ENCODE results near the gene ZNF500. TPM values are rescaled to one million over a fixed set of nuclear protein-coding genes. Genes with fewer than 3 reads are reported as not detected.

The ZNF500 gene
- polyA plus RNA-seq, 1 of the 3 experiments (the other 2 are of a cell fraction): 6.3 TPM

GRCh38 chr16:4733747-4734062 is 33.3 kb downstream of the ZNF500 start (continued):
- no peak for TF ChIP-seq GABPA (IDR thresholded peaks at IDR 0.05; ENCODE audit: low read depth)
- no peak for TF ChIP-seq EP300 (IDR thresholded peaks at IDR 0.05; ENCODE audit: borderline replicate concordance in 1 of 2, low read depth in 1 of 2, low read length in 1 of 2)
- TF ChIP-seq GATA2 (CRISPR knock-in tag; IDR thresholded peaks at IDR 0.05): no peak
- no peak for TF ChIP-seq JUND (IDR thresholded peaks at IDR 0.05)
- TF ChIP-seq RAD21 (IDR thresholded peaks at IDR 0.05; ENCODE audit: low read length): no peak
- TF ChIP-seq EZH2phosphoT487 (IDR thresholded peaks at IDR 0.05; ENCODE audit: borderline replicate concordance, low read depth): no peak
- no peak for TF ChIP-seq TCF12 (IDR thresholded peaks at IDR 0.05)

- Histone ChIP-seq H3K79me2 (ENCODE audit: insufficient read depth) (peaks cover 55% of the 10 kb centered on the region), H3K9me2 (no peaks in the 10 kb centered on the region), H4K20me1 (ENCODE audit: insufficient read depth) (no peaks in the 10 kb centered on the region), H3K9me3 (no peaks in the 10 kb centered on the region), H3K36me3 (replicated peaks in 1 of 2; ENCODE audit: control insufficient read depth in 1 of 2, insufficient read depth in 2 of 2, low read length in 1 of 2) (peaks cover 10 to 25% of the 10 kb centered on the region in 2 experiments), H3F3A (replicated peaks; ENCODE audit: insufficient read depth) (no peaks in the 10 kb centered on the region), H3K9ac (peak overlapping the region; percentile 88), H3K4me1 (ENCODE audit: control insufficient read depth in 1 of 2, insufficient read depth in 2 of 2, low read depth in 1 of 2, low read length in 1 of 2) (peaks cover 0 to 6% of the 10 kb centered on the region in 2 experiments; a peak in 1 of 4 replicates), H3K4me2 (peak overlapping the region; percentile 93), H3K27ac (ENCODE audit: low read depth in 2 of 2, low read length in 1 of 2) (peak overlapping the region; percentile 84 to 96; a peak in 2 of 4 replicates), H3K27me3 (ENCODE audit: insufficient read depth) (no peaks in the 10 kb centered on the region), H3K4me3 (ENCODE audit: low read depth in 2 of 2, low read length in 1 of 2) (peak overlapping the region; percentile 97), H2AFZ (ENCODE audit: low read depth) (peak overlapping the region; percentile 90; the same call in 1 of the 2 replicates)
- no peak for DNase-seq
- TF ChIP-seq MAX (IDR thresholded peaks at IDR 0.05; ENCODE audit: low read depth) (no peak), MXI1 (IDR thresholded peaks at IDR 0.05; ENCODE audit: low read depth, low read length) (0 out of 2 replicates have a peak, but pooled peaks have one; percentile 1), USF2 (IDR thresholded peaks at IDR 0.05; ENCODE audit: borderline replicate concordance, low read depth, low read length) (no peak)
- 11% methylated on average over 17 of the region's 17 CpGs for WGBS (ENCODE audit: low lambda C conversion rate)
- ChIA-PET POLR2A (interaction anchor here (0.9 to 2.2 kb wide), 3 partner anchors 35 to 69 kb away, joined by 3 to 16 read pairs (median 9); partner anchors contain the start of genes ROGDI and ZNF500), CTCF (interaction anchor here (1.0 to 1.6 kb wide), 4 partner anchors 36 to 222 kb away, joined by 3 to 4 read pairs (median 3); no protein-coding TSS in a partner anchor)
Measured at GRCh38 chr16:4733211-4733742, 33.7 kb downstream of the ZNF500 start.

GRCh38 chr16:4729876-4730275 is 37.1 kb downstream of the ZNF500 start:
- peaks cover 0 to 3% of the 10 kb centered on the region in 2 experiments; a peak in 1 of 4 replicates for H3K4me1 ChIP-seq (ENCODE audit: control insufficient read depth in 1 of 2, insufficient read depth in 2 of 2, low read depth in 1 of 2, low read length in 1 of 2)
- peaks cover 57% of the 10 kb centered on the region for H3K79me2 ChIP-seq (ENCODE audit: insufficient read depth)
- no peaks in the 10 kb centered on the region for H4K20me1 ChIP-seq (ENCODE audit: insufficient read depth)
- H3K4me3 ChIP-seq (ENCODE audit: low read depth in 2 of 2, low read length in 1 of 2): no peak overlapping the region
- TF ChIP-seq FOXJ3 (CRISPR knock-in tag; IDR thresholded peaks at IDR 0.05): no peak
- POLR2A ChIA-PET: no interaction called here
- H2AFZ ChIP-seq (ENCODE audit: low read depth): no peak overlapping the region
- CTCF ChIA-PET: interaction anchor here (1.9 kb wide), 1 partner anchor 226 kb away, joined by 6 read pairs; no protein-coding TSS in a partner anchor
- H3K27ac ChIP-seq (ENCODE audit: low read depth in 2 of 2, low read length in 1 of 2): no peak overlapping the region
- H3K9me2 ChIP-seq: no peaks in the 10 kb centered on the region
- no peaks in the 10 kb centered on the region for H3K27me3 ChIP-seq (ENCODE audit: insufficient read depth)
- no peaks in the 10 kb centered on the region for H3F3A ChIP-seq (replicated peaks; ENCODE audit: insufficient read depth)
- H3K9ac ChIP-seq: no peak overlapping the region
- no peaks in the 10 kb centered on the region for H3K9me3 ChIP-seq
- WGBS (ENCODE audit: low lambda C conversion rate): 96% methylated on average over 14 of the region's 15 CpGs
- H3K36me3 ChIP-seq (replicated peaks in 1 of 2; ENCODE audit: control insufficient read depth in 1 of 2, insufficient read depth in 2 of 2, low read length in 1 of 2): peaks cover 15 to 47% of the 10 kb centered on the region in 2 experiments
- no peak for DNase-seq
- no peak overlapping the region for H3K4me2 ChIP-seq

Measured in SK-N-SH (cell line).